ENCODE results near the gene SEL1L2. TPM values are rescaled to one million over a fixed set of nuclear protein-coding genes. Genes with fewer than 3 reads are reported as not detected.

SEL1L2 gene
- total RNA-seq, 4 donors from 2014 or later: 1.1 to 3.6 TPM; not detected in 2

GRCh38 chr20:13868331-13868730 is 122.1 kb downstream of the SEL1L2 start:
- no peak for TF ChIP-seq CTCF (IDR thresholded peaks at IDR 0.05; ENCODE audit: low read depth)

GRCh38 chr20:13865791-13866351 is 124.5 kb downstream of the SEL1L2 start:
- no peak for TF ChIP-seq CTCF (IDR thresholded peaks at IDR 0.05; ENCODE audit: low read depth)

- TF ChIP-seq CTCF (IDR thresholded peaks at IDR 0.05; ENCODE audit: low read depth): no peak
These were observed 125.3 kb downstream of the SEL1L2 start for GRCh38 chr20:13865156-13865555.

GRCh38 chr20:13863244-13863643 is 127.2 kb downstream of the SEL1L2 start:
- no peak for TF ChIP-seq CTCF (IDR thresholded peaks at IDR 0.05; ENCODE audit: low read depth)

GRCh38 chr20:13862245-13862644 is 128.2 kb downstream of the SEL1L2 start:
- no peak for TF ChIP-seq CTCF (IDR thresholded peaks at IDR 0.05; ENCODE audit: low read depth)

GRCh38 chr20:13858871-13859270 is 131.5 kb downstream of the SEL1L2 start:
- no peak for TF ChIP-seq CTCF (IDR thresholded peaks at IDR 0.05; ENCODE audit: low read depth)

GRCh38 chr20:13858439-13858838 is 132.0 kb downstream of the SEL1L2 start:
- no peak for TF ChIP-seq CTCF (IDR thresholded peaks at IDR 0.05; ENCODE audit: low read depth)

Measured in subcutaneous adipose tissue (tissue), 4 donors.